ENCODE data around the gene SSPN.

SSPN gene
- long read RNA-seq, donor 1, partial matches to known transcripts: 0 of 4 reads
- long read RNA-seq, donor 1, other reads (novel, unspliced or antisense): 0 of 4 reads
- long read RNA-seq, donor 2, partial matches to known transcripts: 0 of 4 reads
- long read RNA-seq, donor 2, other reads (novel, unspliced or antisense): 0 of 4 reads
- long read RNA-seq, donor 3, full-length matches to known transcripts: 3 of 3 reads
- long read RNA-seq, donor 3, partial matches to known transcripts: 0 of 3 reads
- long read RNA-seq, donor 3, other reads (novel, unspliced or antisense): 0 of 3 reads
- long read RNA-seq, donor 4, full-length matches to known transcripts: 7 of 7 reads
- long read RNA-seq, donor 4, partial matches to known transcripts: 0 of 7 reads
- long read RNA-seq, donor 4, other reads (novel, unspliced or antisense): 0 of 7 reads
- long read RNA-seq, donor 5, partial matches to known transcripts: 0 of 3 reads
- long read RNA-seq, donor 5, other reads (novel, unspliced or antisense): 0 of 3 reads
- long read RNA-seq, donor 6, partial matches to known transcripts: 0 of 2 reads
- long read RNA-seq, donor 6, other reads (novel, unspliced or antisense): 0 of 2 reads
- long read RNA-seq, donor 7, full-length matches to known transcripts: 11 of 11 reads
- long read RNA-seq, donor 7, partial matches to known transcripts: 0 of 11 reads
- long read RNA-seq, donor 7, other reads (novel, unspliced or antisense): 0 of 11 reads
- long read RNA-seq, donor 8, transcript SSPN-201 (3 exons, 2,788 nt): major isoform, 7 of 7 reads
- long read RNA-seq, donor 8, partial matches to known transcripts: 0 of 7 reads
- long read RNA-seq, donor 8, other reads (novel, unspliced or antisense): 0 of 7 reads

DNA sequence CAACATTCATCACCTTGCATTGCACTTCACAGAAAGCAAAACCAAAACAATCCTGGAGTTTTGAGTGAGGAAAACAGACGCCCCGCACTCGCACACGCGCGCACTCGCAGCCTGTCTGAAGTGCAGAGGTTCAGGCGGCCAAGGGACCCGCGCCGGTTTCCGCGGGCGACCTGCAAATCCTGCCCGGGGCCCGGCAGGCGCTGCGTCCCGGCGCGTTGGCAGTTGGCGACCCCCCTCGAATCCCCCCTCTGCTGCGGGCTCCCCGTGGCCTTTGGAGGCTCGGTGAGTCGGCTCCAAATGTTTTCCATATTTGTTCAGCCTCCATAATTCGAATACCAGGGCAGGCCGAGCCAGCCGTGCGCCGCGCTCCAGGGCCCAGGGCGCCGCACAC lies at the start of gene SSPN:
TSS of gene SSPN (plus strand) at position 324 of the 391 bp plus-strand sequence. CDS start 100 bp downstream, outside the sequence.
- DNase-seq: peak; percentile 87

DNA sequence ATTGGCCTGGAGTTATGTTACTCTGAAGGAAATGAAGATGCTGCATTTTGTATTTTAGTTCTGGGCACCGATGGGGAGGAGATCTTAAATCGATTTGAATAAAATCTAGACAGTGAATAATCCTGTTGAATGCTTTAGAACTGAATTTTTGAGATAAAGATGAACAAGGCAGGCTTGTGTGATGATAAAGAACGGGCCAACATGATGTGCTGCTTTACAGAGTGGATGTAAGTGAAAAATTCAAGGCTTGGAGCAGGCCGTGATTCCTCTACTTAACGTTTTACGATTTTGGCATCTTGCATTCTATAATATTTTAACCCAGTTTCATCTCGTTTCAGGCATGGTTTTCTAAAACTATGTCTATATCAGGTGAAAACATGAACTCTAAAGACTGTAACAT lies 47.1 kb upstream of the SSPN start:
- DNase-seq: no peak

GRCh38 chr12:26149968-26150500 lies 45.3 kb upstream of the SSPN start:
- no peak for DNase-seq

GRCh38 chr12:26150736-26151450 lies 44.5 kb upstream of the SSPN start:
- DNase-seq: no peak

- no peak for DNase-seq
Measured at GRCh38 chr12:26152507-26153102, 42.8 kb upstream of the SSPN start.

- no peak for DNase-seq
Measured at GRCh38 chr12:26153421-26154154, 41.8 kb upstream of the SSPN start.

DNA sequence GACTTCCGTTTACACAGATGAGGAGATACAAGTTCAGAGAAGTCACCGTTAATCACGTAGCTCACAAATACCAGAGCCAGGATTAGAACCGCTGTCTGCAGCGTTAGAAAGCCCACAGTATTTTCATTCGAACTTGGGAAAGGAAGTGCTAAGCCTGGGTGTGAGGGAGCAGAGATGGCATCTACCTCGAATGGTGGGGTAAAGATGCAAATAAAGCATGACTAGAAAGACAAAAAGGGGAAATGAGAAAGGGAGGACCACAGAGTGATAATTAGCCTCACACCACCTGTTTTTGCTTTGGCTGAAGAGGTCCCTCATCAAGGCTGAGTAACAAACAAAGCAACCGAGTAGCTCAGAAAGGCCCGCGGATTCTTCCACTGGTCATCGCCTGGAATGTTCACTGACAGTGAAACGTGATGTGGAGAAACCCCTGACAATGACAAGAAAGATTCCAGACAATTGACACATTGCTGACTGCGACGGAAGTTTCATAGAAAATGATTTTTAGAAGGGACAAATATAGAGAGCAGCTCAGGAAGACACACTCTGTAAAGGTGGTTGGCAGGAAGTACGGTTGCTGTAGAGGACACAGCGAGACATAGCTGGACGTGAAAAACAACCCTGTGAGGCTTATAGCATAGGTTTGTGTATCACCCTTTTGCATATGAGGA lies 39.0 kb upstream of the SSPN start:
- no peak for DNase-seq

DNA sequence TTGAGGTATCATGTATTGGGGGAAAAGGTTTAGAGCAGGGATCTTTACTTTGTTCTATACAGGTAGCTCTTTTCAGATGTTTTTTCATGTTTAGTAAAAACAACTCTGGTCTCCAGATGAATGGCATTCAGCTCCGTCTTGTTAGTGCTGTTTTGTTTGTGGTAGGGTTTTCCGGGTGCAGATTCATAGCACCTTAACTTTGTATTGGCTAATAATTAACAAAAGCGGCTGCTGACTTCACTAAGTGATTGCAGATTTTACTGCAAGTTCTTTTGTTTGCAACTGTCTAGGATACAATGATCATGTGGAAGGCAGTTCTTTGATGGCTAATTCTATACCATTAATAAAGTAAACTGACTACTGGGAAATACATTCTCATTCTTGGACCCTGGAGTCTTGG lies 38.4 kb upstream of the SSPN start:
- no peak for DNase-seq

DNA sequence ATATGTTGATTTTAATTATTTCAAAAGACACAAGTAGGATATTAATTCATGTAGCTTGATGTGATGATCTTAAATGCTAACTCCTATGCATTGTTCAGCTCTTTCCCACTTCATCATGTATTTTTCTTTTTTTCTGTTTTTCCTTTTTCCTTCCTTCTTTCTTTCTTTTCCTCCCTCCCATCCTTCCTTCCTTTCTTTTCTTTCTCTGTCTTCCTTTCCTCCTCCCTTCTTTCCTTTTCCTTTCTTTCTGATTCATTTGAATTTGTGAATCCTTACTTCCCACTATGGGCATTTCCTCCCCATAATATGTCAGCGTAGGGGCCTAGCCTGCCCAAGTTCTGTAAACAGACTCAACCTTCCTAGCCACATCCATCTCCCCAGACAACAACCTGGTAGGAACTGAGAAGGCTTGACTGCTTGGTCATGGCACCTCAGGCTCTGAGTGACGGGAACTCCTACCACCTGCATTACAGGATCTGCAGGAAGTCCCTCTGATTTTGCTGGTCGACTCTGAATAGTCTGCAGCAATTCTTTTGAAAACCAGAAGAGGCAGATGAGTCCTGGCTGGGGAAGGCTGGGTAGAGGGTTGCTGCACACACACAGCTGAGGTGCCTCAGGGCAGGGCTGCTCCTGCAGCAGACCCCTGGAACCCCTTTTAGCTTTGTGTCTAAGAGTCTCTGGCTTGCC lies 37.2 kb upstream of the SSPN start:
- no peak for DNase-seq

GRCh38 chr12:26162174-26162573 lies 33.2 kb upstream of the SSPN start:
- no peak for DNase-seq

DNA sequence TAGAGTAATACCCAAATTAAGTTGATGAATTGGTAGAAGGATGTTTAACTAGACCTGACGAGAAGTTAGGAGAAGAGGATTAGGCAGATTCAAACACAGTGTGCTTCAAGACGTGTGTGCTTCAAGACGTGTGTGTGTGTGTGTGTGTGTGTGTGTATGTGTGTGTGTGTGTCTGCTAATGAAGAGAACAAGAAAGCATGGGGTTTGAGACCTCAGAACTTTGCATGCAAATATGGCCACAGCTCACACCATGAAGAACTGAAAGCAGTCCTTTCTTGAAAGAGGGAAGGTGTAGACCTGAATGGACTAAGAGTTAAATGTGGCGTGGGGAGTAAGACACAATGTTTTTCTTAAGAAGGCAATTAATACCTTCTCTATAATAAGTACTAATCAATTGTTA lies 32.5 kb upstream of the SSPN start:
- no peak for DNase-seq

GRCh38 chr12:26164118-26164517 lies 31.3 kb upstream of the SSPN start:
- no peak for DNase-seq

DNA sequence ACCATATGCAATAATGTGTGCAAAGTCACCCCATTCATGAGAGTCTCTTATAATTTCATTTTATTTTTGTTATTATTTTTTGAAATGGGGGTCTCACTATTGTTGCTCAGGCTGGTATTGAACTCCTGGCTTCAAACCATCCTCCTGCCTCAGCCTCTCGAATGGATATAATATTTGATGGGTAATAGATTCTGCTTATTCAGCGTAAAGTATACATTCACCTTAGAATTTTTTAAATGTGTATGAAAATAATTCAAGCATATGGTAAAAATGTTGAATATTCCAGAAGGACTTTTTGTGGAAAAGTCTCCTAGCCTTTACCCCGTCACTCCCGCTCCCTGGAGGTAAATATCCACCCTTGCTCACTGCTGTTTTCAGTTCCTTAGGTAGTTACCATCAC lies 23.4 kb upstream of the SSPN start:
- no peak for DNase-seq

DNA sequence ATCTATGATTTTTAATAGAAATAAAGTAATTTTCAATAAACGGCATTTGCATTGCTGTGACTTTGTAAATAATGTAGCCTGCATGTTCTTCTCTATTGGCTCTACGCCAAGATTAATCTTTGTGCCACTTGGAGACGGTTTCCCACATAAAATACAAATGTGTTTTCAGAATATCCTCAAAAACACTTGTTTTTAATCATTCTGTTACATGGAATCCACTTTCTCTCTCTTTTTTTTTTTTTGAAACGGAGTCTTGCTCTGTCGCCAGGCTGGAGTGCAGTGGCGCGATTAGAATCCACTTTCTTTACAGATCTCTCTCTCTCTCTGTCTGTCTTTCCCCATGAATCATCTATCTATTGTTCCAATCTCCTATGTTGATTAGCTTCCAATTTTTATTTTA lies 22.8 kb upstream of the SSPN start:
- no peak for DNase-seq

GRCh38 chr12:26172946-26173552 lies 22.3 kb upstream of the SSPN start:
- DNase-seq: no peak

DNA sequence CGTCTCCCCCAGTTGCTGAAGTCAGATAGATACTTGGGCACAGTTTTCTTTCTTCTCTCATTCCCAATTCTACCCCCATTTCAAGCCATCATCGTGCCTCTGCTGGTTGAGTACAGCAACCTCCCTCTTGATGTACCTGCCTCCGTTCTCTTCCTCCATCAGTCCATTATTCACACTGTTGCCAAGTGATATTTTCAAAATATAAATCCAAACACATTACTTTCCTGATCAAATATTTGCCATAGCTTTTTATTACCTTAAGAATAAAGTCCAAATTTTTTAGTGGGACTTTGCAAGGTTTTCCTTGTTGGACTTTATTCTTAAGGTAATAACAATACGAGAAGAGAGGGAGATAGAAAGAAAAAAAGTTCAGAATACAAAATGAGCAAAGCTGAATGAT lies 18.6 kb upstream of the SSPN start:
- DNase-seq: no peak

- DNase-seq: no peak
Measured at GRCh38 chr12:26177283-26177682, 18.1 kb upstream of the SSPN start.

GRCh38 chr12:26179826-26180225 lies 15.5 kb upstream of the SSPN start:
- no peak for DNase-seq

DNA sequence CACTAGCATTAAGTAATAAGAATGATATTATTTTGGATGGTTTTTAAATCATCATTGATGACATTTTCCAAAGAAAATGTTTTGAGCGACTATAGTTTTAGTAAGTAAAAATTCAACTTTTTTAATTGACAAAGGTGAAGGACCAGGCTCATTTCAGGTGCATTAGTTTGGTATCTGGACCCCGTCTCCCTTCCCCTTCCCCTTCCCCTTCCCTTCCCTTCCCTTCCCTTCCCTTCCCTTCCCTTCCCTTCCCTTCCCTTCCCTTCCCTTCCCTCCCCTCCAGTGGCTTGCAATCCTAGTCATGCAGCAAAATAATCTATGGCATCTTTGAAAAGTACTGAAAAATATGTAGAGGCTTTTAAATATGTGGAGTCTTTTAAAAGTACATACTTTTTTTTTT lies 13.0 kb upstream of the SSPN start:
- DNase-seq: no peak

Measured in right kidney (tissue), 9 donors.